Activated gamma-delta T cell treated with Interleukin-2 at 50 U/mL for 16 hours (primary cell): ENCODE measurements around the gene RAB11A.

Source experiments
- DNase-seq: peaks from one replicate; pipeline ENCODE4 v3.0.0-alpha.2; 2020

Gene RAB11A

GRCh38 chr15:65887565-65887964 lies 18.3 kb downstream of the RAB11A start:
- DNase-seq = peak; percentile 14

GRCh38 chr15:65888981-65889380 lies 19.7 kb downstream of the RAB11A start:
- DNase-seq = no peak

- DNase-seq = no peak
Measured at GRCh38 chr15:65893060-65893459, 23.8 kb downstream of the RAB11A start.

- no peak for DNase-seq
Measured at GRCh38 chr15:65896236-65896635, 26.9 kb downstream of the RAB11A start.

- no peak for DNase-seq
Measured at GRCh38 chr15:65900488-65900887, 31.2 kb downstream of the RAB11A start.

- DNase-seq = no peak
Measured at GRCh38 chr15:65901336-65901735, 32.0 kb downstream of the RAB11A start.

GRCh38 chr15:65901836-65902235 lies 32.5 kb downstream of the RAB11A start:
- DNase-seq = no peak

GRCh38 chr15:65902373-65902772 lies 33.1 kb downstream of the RAB11A start:
- DNase-seq = no peak

GRCh38 chr15:65903296-65904073 lies 34.2 kb downstream of the RAB11A start:
- no peak for DNase-seq

- no peak for DNase-seq
Measured at GRCh38 chr15:65904301-65904700, 35.0 kb downstream of the RAB11A start.

- DNase-seq = no peak
Measured at GRCh38 chr15:65906396-65906795, 37.1 kb downstream of the RAB11A start.

- no peak for DNase-seq
Measured at GRCh38 chr15:65907661-65908060, 38.4 kb downstream of the RAB11A start.

GRCh38 chr15:65908876-65909275 lies 39.6 kb downstream of the RAB11A start:
- DNase-seq = no peak

- DNase-seq = no peak
Measured at GRCh38 chr15:65909831-65910230, 40.5 kb downstream of the RAB11A start.

GRCh38 chr15:65910341-65910740 lies 41.0 kb downstream of the RAB11A start:
- DNase-seq = no peak

- no peak for DNase-seq
Measured at GRCh38 chr15:65912235-65912634, 42.9 kb downstream of the RAB11A start.

GRCh38 chr15:65913631-65914199 lies 44.4 kb downstream of the RAB11A start:
- no peak for DNase-seq

GRCh38 chr15:65914386-65914785 lies 45.1 kb downstream of the RAB11A start:
- no peak for DNase-seq

GRCh38 chr15:65914981-65915925 lies 46.0 kb downstream of the RAB11A start:
- DNase-seq = no peak

- no peak for DNase-seq
Measured at GRCh38 chr15:65916041-65916663, 46.9 kb downstream of the RAB11A start.

GRCh38 chr15:65916664-65917406 lies 47.5 kb downstream of the RAB11A start:
- DNase-seq = no peak

GRCh38 chr15:65917407-65917756 lies 48.1 kb downstream of the RAB11A start:
- DNase-seq = no peak
